NCI-H2171 (cell line): Measurements from ENCODE around the gene RMND1.
"Not testable (repeated sequence)": the region's sequence is repeated elsewhere in the genome, so short reads cannot be mapped to it uniquely, and the experiment has no call there.

Source experiments
- DNase-seq: peaks from one replicate; lab custom pipeline; 2025; lab: John Stamatoyannopoulos, UW

Gene RMND1

DNA sequence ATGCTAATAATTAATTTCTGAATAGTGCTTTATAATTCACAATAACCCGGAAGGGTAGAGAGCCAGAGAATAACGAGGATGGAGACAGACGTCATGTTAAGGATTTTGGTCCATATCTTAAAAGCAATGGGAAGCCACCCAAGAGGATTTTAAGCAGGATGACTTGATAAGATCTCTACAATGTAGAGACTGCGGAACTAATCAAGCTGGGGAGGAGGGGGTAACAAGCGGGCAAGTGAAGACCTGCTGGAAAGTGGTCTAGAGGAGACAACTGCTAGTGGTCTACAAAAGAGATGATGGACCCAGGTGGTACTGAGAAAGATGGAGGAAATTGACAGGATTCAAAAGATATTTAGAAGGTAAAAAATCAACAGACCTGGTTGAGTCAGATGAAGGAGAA, 67.8 kb downstream of the RMND1 start:
- no peak for DNase-seq

DNA sequence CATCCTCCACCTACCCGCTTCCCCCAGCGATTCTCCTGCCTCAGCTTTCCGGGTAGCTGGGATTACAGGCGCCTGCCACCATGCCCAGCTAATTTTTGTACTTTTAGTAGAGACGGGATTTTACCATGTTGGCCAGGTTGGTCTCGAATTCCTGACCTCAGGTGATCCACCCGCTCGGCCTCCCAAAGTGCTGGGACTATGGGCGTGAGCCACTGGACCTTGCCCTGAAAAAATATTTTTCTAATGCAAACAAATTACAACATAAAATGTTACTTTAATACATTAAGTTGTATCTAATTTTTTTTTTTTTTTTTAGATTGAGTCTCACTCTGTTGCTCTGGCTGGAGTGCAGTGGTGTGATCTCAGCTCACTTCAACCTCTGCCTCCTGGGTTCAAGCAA, 69.3 kb downstream of the RMND1 start:
- not testable (repeated sequence) for DNase-seq

GRCh38 chr6:151381722-151382121, 70.2 kb downstream of the RMND1 start:
- DNase-seq, result no peak

DNA sequence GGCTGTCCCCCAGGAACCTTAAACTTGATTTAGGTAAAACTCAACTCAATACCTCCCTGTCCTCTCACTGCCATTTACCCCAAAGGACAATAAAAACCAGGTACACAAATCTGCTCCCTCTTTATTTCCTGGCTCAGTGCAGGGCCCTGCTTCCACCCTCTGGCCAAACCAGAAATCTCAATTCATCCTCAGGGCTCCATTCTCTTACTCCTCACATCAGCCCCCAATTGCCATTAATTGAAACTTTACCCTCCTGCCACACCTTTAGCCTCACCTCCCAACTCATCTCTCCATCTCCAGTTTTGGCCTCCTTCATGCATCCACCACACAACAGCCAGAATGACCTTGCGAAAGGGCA, 71.1 kb downstream of the RMND1 start:
- no peak for DNase-seq

DNA sequence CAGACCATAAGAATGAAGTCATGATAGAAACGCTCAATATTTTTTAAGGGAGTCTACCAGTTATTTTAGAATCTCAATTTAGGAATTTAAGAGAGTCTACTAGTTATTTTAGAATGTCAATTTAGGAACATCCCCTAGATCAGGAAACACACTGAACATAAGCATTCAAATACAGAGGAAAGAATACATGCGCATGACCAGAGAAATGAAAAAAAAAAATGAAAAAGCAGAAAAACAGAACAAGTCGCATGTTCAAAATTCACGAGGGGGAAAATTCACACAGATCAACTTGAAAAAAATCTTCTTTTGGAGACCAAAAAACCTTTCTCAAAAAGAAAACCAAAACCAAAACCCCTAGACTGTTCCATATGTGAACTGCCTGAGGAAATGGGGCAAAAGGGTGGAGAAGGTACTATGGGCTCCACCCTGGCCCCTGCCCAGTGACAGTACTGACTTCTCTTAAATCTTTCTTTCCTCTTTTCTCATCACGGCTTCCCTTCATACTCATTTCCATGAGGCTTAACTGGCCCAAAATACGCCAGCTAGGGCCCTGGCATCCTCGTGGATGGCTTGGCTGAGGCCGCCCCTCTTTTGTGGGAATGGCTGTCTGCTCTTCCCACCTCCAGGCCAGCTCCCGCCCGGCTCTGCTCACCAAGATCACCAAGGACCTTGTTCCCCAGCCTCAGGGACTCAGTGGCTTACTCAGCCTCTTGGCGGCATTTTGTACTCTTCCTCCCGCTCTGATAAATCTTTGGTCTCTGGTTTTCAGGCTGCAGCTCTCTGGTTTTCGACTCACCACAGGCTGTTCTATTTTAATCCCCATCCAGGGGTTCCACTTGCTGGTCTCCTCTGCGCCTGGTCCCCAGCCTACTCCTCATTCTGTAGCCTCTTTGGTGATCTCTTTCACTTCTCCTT, 71.7 kb downstream of the RMND1 start:
- DNase-seq, result no peak

DNA sequence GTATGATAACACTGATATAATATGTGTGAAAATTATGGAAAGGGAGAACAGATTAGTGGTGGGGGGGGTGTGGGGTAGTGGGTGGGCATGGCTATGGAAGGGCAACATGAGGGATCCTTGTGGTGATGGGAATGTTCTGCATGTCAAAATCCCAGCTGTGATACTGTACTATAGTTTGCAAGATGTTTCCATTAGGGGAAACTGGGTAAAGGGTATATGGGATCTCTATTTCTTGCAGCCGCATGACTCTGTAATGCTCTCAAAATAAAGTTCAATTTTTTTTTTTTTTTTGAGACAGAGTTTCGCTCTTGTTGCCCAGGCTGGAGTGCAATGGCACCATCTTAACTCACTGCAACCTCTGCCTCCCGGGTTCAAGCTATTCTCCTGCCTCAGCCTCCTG, 74.8 kb downstream of the RMND1 start:
- DNase-seq, result no peak

- DNase-seq, result no peak
Measured at GRCh38 chr6:151376440-151376839, 75.5 kb downstream of the RMND1 start.

GRCh38 chr6:151375833-151376232, 76.1 kb downstream of the RMND1 start:
- no peak for DNase-seq

- DNase-seq, result no peak
Measured at GRCh38 chr6:151374036-151374683, 77.8 kb downstream of the RMND1 start.

DNA sequence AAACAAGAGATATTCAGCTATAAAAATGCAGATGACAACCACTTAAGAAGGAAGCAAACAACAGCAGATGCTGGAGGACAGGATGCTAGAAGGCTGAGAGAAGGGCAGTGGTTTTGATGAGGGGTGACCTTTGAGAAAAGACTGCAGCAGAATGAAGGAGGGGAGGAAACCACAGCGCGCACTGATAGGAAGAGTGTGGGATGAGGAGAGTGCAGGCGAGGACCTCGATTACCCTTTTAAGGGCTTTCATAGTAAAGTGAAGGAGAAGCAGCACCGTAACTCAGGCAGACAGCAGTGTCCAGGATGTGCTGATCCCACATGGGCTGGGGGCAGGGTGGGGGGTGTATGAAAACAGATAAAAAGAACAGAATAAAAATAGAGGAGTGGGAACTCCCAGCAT, 79.8 kb downstream of the RMND1 start:
- DNase-seq, result no peak

DNA sequence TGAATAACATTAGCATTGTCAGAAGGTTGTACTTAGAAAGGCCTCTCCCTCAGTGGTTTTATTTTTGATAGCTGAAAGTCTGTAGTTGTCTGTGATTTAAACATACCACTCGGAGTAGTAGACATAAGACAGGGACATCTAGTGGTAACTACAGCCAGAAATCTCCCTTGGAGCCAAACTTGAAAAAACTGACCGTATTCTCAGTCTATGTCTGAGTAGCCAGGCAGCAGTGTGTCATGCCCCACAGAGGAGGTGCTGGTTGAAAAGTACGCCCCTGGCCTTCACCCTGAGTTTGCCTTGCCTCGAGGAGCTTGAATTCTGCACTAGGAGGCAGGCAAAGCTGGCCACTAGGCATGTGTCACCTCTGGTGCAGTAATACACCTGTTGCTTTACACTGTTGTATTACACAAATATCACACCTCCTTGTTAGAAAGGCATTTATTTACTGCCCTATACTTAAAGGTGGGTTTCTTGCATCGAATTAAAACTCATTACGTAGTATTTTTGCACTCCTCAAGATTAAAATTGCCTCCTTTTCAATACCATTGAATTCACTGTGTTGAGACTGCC, 81.3 kb downstream of the RMND1 start:
- DNase-seq, result no peak

DNA sequence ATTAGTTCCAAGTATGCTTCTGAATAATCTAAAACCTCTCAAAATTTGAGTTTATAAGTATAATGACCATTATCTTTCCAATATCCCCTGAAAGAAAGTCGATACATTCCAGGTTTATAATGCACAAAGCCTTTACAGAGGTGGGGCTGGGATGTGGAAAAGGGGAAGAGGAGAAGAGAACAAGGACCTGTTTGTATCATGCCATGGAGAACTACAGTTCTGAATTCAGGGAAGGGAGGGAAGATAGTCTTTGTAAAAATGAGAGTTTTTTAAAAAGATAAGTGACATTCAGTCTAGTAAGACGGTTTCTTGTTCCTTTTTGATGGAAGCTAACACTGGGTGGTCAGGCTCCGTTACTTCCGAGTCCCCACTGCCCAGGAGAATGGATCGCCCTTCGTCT, 86.7 kb downstream of the RMND1 start:
- no peak for DNase-seq

DNA sequence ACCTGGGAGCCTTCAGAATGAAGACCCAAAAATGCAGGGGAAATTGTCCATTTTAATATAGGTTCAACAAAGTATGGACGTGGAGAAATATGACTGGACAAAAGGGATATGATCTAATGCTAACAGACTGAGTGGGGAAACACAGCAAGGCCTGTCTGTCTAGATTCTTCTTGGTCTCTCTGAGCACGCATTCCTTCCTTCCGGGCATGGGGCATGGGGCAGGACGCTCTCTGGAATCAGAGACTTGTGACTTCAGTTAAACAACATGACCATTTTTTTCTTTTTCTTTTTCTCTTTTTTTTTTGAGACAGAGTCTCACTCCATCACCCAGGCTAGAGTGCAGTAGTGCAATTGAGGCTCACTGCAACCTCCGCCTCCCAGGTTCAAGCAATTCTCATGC, 92.4 kb downstream of the RMND1 start:
- no peak for DNase-seq

GRCh38 chr6:151358475-151358874, 93.5 kb downstream of the RMND1 start:
- no peak for DNase-seq

DNA sequence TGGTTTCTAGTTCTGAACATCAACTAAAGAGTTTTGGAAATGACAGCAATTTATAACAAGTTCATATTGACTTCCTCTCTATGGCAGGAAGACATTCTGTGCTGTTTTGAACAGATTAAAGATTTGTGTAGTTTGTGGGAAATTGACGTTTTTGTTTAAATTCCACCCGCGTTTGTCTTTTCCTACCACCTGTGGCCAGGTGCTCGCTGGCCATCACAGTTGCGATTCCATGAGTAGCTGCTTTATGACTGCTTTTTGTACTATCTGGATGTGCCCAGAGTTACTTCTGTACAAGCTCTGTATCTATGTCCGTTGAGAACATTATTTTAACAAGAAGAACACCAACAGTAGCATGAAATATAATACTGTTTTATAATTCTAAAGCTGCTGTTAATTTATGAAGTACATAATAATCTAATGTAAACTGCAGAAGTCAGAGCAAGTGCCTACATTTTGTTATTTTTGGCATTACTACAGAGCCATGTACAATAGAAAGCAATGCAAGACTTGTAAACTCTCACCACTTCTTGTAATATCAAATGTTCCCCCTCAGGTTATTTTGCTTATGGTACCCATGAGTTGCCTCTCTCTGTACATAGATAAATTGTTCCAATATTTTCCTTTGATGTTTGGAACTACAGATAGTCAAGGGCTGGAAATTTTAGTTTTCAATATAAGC, 94.0 kb downstream of the RMND1 start:
- no peak for DNase-seq

DNA sequence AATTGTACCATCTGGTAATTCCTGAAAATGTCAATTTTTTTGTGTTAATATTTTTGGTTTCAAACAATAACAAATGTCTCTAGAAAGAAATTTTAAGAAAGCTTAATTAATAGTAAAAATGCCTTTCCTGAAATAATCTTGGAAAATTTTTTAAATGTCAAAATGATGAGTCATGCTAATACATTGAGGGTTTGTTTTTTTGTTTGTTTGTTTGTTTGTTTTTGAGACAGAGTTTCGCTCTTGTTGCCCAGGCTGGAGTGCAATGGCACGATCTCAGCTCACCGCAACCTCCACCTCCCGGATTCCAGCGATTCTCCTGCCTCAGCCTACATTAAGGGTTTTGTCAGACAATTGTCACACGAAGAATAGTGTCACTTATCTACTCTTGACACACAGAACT, 94.9 kb downstream of the RMND1 start:
- not testable (repeated sequence) for DNase-seq
